Inferior parietal cortex (tissue), 1 donor: ENCODE measurements around the gene MEF2C.
"Not testable (repeated sequence)": the region's sequence is repeated elsewhere in the genome, so short reads cannot be mapped to it uniquely, and the experiment has no call there.

Experiments used
- DNase-seq: peaks from one replicate; pipeline ENCODE4 v3.0.0-alpha.2; 2016; ENCODE audit errors: extremely low spot score

MEF2C gene

DNA sequence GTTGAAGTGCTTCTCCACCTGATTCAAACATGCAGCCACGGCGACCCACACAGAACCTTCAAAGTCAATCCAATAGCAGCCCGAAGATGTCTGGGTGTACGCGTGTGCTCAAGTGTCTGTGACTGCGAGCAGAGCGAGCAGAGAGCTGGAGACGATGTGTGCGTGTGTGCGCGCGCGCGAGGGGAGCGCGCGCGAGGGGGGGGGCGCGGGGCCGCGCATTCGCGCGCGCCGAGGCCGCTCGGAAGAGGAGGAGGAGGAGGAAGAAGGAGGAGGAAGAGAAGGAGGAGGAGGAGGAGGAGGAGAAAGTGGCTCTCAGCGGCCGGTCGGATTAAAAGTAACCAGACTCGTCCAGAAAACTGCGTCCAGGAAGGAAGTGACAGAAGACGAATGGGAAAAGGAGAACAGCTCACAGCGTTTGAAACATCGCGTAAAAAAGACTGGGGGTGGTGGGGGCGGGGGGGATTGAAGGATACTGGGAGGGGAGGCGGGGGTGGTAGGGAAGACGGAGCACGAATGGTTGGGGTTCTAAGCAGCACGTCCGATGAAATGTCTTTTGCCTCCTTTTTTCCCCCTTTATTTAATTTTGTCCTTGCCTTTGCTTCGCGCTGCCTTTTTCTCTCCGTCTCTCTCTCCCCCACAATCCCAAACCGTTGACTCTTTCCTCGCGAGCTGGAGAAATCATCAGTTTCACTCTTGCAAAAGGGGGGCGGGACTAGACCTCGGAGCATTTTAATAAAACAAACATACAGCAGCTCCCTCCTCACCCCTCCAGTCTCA is at the start of gene MEF2C:
MEF2C (minus strand) TSS at position 126 of the 777 bp plus-strand sequence. CDS start 59,396 bp downstream, outside the sequence.
- peak; percentile 73 for DNase-seq

DNA sequence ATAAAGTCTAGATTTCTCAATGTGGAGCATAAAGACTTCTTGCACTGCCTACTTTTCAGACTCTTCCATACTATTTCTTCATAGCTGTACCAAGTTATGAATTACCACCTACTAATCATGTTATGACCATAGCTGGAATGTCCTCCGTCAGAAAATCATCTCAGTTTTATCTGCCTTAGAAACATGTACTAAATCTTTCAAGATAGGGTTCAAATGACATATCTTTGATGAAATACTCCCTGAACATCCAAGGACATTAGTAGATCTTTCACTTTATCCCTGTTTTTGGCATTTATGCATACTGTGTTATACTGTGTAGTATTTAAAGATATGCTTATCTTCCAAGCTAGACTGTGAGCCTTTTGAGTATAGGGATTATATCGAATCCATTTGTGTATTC is 49.6 kb upstream of the MEF2C start:
- DNase-seq, result no peak

DNA sequence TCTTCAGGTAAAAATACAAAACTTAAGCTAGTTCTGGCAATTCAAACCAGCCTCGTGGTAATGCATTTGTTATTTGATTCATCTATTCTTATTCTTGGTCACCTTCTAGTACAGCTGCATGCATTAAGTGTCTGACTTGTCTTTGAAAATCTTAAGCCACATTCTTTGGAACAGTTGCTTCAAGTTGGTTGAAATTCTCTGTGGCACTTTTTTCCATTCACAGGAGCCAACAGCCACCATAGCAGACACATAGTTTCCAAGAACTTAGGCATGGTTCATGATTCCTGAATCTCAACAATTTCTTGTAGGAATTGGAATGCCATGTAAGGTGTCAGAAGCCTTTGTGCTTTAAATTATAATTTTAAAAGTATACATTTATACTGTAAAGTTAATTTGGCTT is 47.4 kb upstream of the MEF2C start:
- DNase-seq, result no peak

DNA sequence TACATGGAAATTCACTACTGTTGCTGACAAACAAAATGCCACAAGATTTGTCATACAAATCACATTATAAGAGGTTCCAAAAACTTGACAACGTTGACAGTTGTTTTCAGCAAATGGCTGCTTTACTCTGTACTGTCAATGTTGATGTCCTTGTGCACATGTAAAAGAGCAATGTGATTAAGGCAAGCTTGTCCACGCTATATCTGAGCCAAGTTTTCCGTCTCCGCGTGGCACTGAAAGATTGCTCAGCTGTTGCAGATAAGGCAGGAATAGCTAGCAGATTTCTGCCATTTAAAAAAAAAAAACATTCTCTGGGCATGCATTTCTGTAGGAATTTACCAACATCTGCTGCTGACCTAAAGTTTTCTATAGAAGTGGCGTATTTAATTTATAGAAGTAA is 46.4 kb upstream of the MEF2C start:
- DNase-seq, result no peak

DNA sequence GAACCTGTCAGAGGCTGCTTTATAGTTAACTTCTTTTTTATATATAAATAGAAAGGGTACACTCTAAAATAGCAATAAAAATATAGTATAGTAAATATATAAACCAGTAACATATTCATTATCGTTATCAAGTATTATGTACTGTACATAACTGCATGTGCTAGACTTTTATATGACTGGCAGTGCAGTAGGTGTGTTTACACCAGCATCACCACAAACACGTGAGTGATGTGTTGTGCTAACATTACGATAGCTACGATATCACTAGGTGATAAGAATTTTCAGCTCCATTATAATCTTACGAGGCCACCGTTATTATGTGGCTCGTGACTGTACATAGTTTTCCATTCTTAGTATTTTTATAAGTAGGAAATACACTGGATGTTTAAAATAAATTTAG is 43.8 kb upstream of the MEF2C start:
- no peak for DNase-seq

DNA sequence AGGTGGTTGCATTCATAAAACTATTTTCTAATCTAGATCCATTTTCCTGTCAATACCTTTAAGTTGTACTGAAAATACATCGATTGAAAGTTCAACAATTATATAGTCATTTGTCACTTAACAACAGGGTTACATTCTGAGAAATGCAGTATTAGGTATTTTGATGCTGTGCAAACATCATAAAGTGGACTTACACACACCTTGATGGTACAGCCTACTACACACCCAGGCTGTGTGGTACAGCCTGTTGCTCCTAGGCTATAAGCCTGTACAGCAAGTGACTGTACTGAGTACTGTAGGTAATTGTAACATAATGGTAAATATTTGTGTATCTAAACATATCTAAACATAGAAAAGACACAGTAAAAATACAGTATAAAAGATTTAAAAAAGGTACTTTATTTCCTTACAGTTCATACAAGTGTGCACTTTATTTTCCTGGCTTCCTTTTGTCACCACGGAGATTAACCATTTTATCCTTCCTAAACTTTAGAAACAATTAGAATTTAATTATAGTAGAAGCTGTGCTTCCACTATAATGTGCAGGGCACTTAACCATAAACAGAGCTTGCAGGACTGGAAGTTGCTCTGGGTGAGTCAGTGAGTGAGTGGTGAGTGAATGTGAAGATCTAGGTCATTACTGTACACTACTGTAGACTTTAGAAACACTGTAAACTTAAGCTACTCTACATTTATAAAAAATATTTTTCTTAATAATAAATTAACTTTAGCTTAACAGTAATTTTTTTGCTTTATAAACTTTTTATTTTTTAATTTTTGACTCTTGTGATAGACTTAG is 42.9 kb upstream of the MEF2C start:
- no peak for DNase-seq

DNA sequence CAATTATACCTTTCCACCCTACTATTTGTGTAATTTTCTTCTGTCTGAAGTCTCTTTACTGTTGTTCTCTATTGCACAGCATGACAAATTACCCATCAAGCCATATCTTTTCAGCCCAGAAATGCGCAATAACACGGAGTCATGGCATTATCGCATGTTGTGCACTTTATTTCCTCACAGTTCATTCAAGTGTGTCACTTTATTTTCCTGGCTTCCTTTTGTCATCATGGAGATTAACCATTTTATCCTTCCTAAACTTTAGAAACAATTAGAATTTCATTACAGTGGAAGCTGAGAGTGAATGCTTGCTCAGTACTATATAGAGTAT is 41.3 kb upstream of the MEF2C start:
- no peak for DNase-seq

DNA sequence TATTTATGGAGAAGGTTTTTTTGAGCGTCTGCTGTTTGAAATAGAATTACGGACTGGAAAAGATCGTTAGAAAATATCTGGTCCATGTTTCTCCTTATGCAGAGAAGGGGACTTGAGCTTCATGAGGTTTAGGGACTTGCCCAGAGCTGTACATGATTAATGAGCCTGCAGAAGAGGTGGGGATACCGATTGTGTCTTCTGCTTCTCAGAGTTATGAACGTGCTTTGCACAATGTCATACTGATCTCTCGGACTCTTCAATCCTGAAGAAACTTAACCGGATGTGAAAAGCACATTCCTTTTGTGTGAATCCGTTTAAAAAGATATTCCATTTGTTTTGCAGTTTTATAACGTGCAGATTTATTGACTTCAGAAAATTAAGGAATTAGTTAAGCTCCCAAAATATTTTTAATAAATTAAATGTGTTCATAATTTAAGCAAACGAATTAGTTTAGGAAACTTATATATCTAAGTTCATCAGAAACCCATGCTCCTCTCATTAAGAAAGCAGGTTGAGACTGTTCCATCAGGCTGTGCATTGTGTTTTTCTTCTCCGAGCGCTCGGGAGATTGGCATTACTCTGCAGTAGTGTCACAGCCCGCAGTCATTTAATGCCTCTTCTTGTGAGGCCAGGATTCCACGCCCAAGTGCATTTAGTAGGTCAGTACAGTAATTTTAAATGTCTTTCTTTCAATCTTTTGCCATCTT is 40.8 kb upstream of the MEF2C start:
- DNase-seq, result no peak

DNA sequence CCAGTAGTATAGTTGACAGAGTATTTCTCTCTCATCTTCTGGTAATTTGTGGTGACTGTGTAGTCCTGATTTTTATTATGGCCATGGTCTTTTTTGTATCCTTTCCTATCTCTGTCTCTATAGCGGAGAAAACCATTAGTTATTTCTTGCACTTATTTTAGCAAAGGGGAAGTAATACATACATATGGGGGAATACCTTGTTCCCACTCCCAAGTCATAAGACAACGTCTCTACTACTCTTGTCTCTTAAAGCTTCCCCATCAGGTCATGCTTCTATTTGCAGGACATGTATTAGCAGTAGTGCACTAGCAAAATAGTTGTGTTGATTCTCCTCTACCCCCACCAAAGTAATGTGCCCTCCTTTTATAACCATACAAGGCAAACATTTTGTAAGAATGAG is 29.8 kb upstream of the MEF2C start:
- DNase-seq, result not testable (repeated sequence)

DNA sequence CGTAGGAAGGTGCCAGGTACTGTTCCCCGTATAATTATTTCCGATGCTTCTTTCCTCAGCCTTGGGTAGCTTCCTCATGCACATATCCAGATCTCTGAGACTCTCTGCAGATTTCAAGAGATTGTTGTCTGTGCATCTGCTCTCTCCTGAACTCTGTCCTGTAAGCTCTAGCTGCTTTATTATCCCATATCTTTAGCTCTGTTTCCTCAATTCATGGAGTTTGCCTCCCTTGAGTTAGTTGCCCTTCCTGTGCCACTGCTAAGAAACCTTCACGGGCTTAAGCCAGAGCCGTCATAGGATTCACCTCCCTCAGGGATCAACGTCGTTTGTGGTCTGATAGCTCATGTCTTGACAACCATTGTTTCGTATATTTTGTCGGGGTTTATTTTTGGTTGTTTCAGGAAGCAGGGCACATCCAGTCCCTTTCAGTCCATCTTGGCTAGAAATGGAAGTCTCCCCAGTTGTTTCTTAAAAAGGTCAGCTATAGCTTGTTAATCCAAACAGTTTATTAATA is 28.1 kb upstream of the MEF2C start:
- DNase-seq, result not testable (repeated sequence)

DNA sequence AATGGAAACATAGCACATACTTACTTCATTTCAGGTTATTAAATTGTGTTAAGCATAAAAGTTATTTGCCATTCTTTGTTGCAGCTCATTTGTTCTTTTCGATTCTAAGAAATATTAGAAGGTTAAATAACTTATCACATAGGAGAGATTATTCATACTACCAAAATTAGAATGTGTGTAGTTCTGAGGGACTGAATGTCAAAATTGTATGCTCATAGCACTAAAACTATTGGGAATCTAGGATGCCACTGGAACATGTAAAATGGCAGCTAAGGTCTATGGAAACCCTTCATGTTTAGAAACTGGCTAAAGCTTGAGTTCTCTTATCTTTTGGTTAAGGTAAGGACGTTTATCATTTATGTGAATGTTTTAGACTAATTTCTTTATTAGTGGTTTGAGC is 21.5 kb upstream of the MEF2C start:
- not testable (repeated sequence) for DNase-seq

DNA sequence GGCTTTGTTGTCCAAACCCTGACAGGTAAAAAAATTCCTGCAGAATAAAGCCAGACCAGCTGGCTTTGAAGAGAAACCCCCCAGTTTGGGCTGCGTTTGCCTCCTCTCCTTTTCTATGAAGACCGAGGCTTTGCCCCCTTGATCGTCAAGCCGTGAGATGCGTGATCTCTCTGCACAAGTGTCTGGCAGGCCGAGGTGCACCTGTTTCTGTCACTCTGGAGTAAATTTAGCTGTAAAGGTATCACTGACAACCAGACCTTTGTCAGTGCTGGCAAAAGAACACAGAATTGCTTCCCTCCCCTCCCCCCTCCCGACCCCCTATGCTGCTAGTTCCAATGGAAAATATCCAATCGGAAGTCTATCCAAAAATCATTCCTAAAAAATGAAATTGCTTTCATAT is 21.0 kb upstream of the MEF2C start:
- DNase-seq, result not testable (repeated sequence)

DNA sequence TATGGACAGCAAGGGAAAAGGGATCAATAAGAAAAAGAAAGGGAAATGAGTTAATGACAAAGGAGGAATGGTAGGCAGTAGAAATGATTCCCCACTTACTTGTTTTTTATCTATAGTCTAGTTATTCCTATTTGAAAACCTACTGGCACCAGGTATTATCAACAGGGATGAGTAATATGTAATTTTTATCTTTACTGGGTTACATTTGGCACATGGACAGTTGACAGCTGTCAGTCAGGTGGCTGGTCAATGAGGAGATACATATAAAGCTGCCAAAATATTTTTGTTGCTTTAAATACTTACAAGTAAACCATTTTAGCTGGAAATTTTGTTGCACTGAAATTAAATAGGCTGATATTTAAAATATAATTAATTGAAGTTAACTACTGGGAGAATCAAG is 18.1 kb upstream of the MEF2C start:
- DNase-seq, result not testable (repeated sequence)

DNA sequence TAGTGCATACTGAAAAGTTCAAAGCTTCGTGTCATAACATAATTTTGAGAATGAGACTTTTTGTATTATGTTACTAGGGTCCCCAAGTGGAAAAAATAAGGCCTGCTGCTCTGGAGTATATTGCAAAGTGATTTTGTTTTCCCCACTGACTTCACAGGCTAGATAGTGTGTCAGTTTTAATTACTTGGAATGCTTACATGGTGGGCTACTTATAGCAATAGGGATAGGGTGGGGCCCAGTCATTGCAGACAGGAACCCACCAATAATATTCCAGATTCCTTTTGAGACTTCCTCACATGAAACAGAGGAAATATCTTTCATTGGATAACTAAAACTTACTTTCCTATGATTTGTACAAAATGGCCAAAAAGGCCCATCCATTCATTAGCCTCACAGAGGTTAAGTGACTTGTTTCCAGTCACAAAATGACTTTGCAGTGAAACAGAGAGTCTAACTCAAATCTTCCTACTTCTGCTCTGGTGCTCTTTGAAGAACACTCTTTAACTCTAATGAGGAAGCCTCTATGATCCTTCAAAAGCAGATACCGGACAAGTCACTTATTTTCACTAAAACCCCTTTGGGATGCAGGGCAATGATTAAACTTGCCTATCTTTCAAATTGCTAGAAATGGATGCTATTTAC is 16.2 kb upstream of the MEF2C start:
- DNase-seq, result no peak

DNA sequence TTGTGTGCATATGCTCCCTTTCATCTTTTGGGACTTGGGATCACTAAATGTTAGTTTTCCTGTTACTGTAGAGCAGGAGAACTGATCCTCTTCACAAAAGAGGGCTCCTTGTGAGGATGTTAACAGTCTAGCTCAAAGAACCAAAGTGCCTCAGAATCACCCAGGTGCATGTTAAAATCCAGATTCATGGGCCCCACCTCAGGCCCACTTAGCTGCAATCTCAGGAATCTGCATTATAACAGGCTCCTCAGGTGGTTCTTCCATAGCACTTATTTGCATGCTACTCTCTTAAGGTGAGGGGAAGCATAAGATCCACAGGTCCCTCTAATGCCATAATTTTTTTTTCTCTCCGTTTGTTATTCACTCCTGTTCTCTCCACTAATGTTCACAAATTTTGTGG is 14.8 kb upstream of the MEF2C start:
- no peak for DNase-seq

DNA sequence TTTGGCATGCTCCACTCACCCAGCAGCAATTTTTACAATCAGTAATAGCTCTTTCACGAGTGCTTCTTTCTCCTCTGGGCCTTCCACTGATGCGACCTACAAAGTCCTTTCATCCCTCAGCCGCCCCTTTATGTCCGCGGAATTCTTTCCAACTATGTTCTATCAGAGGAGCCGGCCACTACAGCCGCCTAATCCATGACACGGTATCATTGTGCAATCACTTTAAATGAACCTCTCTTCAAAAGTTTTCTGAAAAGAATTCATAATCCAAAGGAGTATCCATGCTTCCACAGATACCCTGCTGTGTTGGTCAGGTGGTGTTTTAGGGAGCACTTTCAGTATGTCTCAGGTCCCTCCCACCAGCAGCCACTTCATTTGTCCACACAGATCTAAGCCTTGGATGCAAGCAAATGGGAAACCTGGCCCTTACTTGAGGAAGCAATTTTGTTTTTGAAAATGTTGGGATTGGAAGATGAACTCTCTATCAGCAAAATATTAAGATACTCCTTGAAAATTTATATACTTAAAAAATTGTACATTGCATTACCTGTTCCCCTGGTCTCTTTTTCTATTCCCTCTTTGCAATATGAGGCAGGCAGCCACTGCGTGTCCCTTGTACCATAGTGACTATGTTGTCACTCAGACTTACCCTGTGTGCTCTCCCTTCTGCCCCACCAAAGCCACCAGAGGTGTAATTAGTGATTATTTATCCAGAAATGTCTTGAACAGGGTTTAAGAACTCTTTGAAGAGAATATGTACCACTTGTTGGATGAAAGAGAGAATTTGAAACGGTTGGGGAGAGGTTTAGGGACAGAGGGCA is 12.9 kb upstream of the MEF2C start:
- no peak for DNase-seq

DNA sequence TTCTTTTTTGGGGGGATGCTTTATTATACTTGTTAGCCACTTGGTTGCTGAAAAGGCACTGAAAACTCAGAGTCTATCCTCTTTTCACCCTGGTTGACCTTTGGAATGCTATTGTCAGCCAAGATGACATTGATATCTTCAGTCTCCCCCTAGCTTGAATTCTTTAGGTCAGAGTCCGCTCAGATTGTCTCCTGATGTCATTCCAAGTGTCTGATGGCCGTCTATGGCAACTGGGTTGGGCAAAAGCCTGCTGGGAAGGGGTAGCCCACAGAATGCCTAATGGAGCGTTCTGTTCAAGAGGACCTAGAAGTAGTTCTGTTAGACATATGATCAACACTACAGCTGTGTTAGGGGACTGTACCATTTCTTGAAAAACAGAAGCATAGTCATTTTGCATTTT is 9.7 kb upstream of the MEF2C start:
- DNase-seq, result no peak

DNA sequence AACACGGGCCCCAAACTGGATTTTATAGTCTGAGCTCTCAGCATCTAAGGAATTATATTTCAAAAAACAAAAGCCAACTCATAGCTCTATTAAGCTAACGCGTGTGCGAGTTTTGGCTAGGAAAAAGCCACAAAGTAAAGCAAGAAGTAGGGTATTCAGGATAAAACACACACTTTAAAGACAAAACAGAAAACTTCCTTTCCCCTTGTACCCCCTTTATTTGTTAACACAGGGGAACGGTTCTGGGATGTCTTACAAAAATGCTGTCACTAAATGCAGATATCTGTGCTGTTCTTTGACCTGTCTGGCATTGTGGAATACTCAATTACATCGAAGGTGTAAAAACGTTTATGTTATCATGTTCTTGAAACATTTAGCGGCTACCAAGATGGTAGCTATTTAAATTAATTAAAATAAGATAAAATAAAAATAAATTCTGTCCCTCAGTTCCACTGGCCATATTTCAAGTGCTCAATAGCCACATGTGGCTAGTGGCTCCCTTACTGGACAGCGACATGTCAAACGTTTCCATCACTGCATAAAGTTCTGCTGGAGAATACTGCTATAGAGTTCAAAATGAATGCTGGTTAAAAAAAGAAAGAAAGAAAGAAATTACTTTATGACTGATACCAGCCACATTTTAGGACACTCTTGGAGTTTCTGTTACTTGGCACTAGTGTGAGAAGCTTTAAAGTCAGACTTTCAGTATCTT is 7.2 kb upstream of the MEF2C start:
- DNase-seq, result peak; percentile 47

DNA sequence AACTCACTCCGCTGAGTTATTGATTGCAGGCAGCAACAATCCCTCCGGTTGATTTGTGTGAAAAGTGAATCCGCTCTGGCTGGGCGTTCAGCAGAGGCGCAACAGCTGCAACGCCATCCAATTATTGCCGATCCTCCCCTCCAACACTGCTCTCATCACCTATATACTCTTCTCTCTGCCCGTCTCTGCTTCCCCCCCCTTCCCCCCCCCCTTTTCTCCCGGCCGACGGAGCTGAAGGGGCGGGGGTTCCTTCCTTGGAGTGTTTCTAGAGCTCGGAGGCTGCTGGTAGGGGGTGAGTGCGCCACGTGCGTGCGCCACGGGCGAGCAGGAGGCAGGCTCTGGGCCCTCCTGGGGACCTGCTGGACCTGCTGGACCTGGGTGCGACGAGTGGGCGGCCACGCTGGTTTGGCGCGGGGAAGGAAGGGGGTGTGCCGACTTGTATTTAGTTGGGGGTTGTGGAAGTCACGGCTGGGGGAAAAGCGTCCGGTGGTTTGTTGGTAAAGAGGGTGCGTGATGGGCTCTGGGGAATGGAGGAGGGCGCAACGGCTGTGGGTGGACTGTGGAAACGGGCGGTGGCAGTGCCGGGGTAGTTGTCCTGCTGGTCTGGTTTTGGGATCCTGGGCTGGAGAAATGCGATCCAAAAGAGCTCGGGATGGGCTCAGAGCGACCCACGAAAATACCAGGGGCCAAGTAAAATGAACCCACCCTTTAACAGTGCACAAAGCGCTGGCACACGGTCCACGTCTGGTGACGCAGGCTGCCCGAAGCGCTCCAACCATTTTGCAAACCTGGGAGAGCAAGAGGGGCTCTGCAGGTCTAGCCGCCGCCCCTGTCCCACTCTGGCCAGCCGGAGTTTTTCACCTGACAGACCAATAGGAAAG is 6.4 kb upstream of the MEF2C start:
- peak; percentile 49 for DNase-seq

DNA sequence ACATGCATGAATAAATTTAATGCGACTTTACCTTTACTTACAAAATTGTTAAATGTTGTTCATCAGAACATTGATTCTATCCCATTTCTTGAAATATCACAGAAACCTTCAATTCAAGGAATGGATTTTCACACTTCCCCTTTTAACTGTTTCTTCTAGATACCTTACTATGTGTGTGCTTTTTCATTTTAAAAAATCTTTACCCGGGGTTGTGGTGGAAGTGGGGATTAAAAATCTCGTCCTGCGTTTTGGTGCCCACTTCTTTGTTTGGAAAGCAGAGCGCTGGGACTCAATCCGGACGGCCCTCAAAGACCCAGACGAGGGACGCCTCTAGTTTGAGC is 5.8 kb upstream of the MEF2C start:
- peak; percentile 53 for DNase-seq
